ENCODE data around the gene MPZL3.

DNA sequence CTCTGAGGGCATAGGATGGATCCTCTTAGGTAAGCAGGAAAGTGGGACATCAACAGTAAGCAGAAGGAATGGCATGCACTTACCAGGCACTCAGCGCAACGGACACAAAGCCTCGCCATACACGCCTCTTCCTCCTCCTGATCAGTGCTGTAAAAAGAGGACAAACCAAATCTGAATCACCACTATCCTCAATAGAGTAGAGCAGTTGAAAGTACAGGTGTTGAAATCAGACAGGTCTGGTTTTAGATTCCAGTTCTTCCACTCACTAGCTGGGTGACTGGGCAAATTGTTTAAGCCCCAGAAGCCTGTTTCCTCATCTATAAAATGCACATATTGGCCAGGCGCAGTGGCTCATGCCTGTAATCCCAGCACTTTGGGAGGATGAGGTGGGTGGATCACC, 18.8 kb downstream of the MPZL3 start:
- TF ChIP-seq, protein P1, sequence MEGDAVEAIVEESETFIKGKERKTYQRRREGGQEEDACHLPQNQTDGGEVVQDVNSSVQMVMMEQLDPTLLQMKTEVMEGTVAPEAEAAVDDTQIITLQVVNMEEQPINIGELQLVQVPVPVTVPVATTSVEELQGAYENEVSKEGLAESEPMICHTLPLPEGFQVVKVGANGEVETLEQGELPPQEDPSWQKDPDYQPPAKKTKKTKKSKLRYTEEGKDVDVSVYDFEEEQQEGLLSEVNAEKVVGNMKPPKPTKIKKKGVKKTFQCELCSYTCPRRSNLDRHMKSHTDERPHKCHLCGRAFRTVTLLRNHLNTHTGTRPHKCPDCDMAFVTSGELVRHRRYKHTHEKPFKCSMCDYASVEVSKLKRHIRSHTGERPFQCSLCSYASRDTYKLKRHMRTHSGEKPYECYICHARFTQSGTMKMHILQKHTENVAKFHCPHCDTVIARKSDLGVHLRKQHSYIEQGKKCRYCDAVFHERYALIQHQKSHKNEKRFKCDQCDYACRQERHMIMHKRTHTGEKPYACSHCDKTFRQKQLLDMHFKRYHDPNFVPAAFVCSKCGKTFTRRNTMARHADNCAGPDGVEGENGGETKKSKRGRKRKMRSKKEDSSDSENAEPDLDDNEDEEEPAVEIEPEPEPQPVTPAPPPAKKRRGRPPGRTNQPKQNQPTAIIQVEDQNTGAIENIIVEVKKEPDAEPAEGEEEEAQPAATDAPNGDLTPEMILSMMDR (IDR thresholded peaks at IDR 0.05), result no peak
- no peak for TF ChIP-seq POLR2AphosphoS5 (IDR thresholded peaks at IDR 0.05)
- no peak for TF ChIP-seq EP300 (IDR thresholded peaks at IDR 0.05)
- TF ChIP-seq POLR2A (IDR thresholded peaks at IDR 0.05), result no peak

Measured in upper lobe of left lung (tissue), 4 donors.